Glomerular visceral epithelial cell (primary cell): ENCODE measurements around the gene PSD.

Experiments used
- DNase-seq: peaks from one replicate; pipeline ENCODE4 v3.0.0-alpha.2; 2016; ENCODE audit errors: extremely low spot score

The PSD gene

DNA sequence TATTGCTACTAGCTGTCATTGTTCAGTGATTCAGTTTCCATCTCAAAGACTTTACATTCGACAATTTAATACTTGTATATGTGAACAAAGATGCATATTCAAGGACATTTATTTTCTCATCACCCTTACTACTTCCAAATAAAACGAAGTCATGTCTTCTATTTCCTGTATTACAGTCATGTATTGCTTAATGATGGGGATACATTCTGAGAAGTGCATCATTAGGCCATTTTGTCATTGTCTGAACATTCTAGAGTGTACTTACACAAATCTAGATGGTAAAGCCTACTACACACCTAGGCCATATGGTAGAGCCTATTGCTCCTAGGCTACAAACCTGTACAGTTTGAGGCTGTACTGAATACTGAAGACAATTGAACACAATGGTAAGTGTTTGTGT, 26.3 kb upstream of the PSD start:
- DNase-seq = no peak

DNA sequence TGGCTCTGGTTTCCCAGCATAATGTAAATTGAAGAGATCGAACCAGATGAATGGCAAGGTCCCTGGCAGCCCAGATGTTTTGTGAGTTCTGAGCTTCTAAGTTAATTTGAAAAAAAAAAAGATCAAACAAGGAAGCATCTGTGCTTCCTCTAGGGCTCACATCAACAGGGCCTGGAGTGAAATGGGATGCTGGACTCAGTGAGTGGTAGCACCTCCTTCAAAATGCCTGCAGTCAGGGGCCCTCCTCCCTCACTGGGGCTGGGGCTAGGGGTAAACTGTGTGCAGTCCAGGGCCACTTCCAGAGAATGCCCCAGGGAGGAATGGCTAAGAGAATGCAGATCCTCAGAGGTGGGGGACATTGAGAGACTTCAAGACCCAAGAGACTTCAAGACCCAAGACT, 19.8 kb upstream of the PSD start:
- no peak for DNase-seq

DNA sequence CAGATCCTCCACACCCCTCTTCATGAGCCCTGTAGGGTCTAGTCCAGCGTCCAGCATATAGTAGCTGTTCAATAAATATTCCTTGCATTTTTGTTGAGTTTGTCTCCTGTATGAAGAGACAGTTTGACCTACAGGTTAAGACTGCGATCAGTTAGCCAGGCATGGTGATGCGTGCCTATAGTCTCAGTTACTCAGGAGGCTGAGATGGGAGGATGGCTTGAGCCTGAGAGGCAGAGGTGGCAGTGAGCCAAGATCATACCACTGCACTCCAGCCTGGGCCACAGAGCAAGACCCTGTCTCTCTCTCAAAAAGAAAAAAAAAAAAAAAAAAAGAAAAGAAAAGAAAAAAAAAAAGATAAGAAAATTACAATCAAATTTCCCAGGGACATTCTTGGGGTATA, 18.9 kb upstream of the PSD start:
- DNase-seq = no peak

DNA sequence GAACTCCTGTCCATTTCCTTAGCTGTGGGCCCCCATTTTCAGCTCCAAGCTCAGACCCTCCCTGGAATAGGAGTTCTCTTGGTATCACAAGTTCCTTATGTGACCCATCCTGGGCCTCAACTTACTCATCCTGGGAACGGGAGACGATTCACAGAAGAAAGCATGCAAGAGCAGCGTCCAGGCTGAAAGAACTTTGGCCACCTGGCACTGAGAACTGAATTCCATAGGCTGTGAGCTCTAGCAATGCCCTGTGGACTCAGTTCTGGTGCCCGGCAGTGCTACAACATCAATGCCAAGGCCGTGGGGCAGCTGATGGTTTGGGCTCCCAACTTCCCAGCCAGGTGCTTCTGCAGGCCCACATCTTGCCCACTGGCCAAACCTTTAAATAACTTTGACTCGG, 17.7 kb upstream of the PSD start:
- no peak for DNase-seq

DNA sequence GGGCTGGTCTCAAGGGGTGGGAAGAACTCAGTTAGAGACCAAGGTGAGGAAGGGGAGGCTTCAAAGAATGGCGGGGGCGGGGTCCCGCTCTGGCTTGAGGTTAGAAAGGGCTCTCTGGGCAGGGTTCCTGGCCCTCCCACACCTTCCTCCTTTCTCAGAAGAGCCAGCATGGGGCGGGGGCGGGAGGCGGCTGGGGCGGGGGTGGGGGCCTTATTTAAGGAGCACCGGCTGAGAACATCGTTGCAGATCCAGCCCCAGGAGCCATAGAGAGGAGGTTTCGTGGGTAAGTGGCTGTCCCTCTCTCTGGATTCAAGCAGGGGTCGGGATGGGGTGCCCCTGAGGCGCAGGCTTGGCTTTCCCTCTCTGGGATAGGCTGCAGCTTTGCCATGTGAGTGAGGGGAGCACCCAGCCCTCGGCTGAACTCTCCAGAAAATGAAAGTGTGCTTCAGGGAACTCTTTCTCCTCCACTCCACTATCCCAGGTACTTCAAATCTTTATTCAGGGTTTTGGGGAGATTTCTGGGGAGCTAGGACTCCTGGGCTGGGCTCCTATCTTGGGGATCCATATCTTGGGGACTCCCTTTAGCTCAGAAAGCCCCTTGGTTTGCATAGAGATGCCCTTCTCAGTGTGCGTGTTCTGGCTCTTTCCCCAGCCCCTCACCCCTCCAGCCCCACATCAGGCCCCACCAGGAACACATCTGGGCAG, 17.1 kb upstream of the PSD start:
- no peak for DNase-seq

DNA sequence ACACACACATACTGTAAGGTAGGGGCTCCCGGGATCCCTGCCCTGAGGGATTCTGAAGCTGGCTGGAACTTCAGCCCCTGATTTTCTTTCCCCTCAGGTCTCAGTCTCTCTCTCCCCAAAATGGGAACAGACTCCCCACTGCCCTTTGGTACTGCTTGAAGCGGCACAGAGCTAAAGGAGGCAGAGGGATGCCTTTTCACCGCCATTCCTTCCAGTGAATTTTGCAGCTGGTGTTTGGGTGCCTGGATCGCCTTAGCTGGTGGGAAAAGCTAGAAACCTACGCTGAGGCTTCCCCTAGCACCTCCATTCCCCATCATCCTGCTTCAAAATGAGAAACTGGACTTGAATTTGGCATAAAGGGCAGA, 16.5 kb upstream of the PSD start:
- DNase-seq = no peak

DNA sequence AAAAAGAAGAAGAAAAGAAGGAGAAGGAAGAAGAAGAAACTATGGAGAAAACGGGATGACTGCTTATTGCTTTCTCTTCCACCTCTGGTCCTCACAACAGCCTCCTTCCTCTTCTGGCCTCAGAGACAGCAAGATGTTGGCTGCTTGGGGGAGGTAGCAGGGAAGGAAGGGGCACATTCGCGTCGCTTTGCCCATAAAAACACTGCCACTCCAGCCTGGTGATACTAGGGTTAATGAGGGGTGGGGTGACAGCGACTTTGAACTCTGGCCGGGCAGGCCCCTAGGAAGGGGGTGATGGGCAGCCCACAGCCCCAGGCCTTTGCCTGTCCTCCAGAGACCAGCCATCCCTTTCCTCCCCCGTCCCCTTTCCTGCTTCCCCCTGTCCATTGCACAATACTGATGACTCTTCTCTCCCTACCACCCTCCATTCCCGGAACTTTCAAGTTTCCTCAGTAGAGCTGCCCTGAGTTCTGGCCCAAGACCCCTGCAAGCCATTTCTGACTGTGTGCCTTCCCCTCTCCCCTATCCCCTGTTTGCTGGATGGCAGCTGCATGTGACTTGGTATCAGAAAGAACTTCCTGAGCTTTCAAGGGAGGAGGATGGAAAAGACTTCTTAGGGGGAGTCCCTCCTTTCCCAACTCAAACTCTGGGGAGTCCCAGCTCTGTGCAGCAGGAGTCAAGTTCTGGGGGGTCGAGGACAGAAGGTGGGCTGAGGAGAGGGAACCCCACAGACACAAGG, 16.0 kb upstream of the PSD start:
- peak; percentile 29 for DNase-seq

DNA sequence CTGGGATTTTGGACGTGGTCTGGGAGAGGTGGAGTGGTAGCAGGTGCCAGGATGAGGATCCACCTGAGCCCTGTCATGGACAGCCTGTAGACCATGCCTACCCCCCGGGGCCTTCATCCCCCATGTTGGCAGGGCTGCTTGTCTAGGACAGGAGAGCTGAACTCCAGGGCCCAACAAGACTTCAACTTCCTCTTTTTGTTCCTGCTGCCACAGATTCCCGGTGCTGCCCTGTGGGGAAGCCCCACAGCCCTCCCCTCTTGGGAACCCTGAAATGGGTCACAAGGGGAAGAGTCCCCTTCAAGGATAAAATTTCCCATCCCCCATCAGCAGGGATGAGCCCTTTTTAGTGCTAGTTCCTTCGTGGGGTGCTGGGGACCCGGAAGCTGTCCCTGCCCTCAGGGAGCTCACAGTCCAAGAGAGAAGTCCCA, 15.0 kb upstream of the PSD start:
- no peak for DNase-seq

DNA sequence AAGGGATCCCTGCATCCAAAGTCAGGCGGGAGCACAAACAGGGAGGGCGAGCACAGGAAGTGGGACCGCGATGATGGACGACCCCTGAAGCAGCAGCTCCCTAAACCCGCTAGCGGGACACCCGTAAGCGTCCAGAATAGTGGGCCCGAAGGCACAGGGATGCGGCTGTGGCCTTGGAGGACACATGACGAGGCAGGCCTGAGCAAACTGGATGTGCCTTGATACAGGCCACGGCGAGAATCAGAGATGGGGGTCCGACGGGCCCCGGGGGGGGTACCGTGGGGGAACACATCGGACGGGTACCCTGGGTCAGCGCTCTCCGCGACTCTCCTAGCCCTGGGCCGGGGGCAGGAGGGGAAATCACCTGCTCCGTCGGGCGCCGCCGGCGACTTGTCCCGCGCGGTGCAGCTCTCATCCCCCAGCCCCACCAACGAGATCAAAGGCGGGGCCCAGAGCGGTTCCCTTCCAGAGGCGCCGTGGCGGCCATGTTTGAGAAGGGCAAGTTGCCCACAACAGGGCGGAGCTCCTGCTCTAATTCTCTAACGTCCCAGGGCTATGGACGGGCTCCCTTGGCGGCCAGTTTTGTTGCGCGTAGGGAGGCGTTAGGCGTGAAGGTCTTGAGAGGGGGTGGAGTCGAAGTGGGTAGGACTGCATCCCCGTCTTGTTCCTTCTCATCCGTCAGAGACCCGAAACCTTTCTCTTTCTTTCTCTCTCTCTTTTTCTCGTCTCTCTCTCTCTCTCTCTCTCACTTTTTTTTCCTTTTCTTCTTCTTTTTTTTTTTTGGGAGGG, 13.8 kb upstream of the PSD start, which contains the start of gene CUEDC2:
CUEDC2 (minus strand) TSS at position 413 of the 789 bp plus-strand sequence. CDS start 7,386 bp downstream, outside the sequence.
- DNase-seq = peak; percentile 97

DNA sequence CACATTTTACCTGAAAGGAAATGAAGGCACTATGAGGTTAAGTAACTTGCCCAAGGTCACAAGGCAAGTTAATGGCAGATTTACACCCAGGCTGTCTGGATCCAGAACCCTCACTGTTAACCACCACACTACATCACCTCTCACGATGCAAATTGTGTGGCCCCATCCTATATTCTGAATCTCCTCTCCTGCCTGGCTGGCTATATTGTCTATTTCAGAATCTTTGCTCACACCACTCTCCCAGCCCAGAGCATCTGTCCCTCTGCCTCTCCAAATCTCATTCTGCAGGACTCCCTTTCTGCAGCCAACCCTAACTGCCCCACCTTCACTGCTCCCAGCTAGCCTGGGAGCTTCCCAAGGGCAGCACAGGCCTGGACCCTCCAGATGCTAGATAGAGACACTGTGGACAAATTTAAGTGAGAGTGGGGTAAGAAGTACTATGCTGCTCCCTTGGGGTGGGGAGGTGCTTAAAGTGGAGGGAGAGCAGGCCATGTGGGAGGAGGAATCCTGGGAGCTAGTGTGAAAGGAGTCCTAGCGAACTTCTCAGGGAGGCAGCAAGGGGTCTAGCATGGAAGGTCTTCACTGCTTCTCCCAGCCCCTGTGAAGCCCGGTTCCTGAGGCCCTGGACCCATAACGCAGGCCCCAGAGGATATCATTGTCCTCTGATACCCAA, 13.0 kb upstream of the PSD start:
- DNase-seq = no peak

DNA sequence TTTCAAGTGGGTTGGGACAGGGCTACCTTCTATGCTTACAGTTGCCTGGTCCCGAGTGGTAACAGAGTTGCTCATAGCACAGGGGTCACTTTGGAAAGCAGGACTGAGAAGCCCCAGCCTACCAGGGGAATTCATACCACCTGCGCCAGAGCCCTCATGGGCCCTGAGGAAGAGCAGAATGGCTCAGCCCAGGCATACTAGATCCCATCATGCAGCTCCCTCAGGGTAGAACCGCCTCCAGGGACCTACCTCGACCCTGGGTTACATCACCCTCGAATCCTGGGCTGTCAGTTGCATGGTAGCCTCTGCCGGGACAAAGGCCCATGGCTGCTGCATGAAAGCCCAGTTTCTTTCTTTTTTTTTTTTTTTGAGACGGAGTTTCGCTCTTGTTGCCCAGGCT, 10.9 kb upstream of the PSD start:
- no peak for DNase-seq

DNA sequence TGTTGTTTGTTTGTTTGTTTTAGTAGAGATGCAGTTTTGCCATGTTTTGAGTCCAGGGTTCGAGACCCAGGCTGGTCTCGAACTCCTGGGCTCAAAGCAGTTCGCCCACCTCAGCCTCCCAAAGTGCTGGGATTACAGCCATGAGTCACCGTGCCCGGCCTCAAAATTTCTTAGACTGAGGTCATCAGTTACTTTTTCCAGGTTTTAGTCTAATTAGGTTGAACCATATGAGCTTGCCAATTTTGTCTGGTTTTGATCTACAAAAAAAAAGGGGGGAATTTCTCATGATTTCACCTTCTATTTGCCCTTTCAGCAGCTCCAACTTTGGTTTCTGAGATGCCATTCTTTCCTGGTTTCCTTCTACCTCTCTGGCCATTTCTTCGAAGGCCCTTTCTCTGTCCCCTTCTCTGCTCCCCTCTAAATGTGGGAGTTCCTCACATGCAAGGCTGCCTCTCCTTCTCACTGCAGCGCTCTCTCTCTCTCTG, 8.3 kb upstream of the PSD start:
- DNase-seq = no peak

DNA sequence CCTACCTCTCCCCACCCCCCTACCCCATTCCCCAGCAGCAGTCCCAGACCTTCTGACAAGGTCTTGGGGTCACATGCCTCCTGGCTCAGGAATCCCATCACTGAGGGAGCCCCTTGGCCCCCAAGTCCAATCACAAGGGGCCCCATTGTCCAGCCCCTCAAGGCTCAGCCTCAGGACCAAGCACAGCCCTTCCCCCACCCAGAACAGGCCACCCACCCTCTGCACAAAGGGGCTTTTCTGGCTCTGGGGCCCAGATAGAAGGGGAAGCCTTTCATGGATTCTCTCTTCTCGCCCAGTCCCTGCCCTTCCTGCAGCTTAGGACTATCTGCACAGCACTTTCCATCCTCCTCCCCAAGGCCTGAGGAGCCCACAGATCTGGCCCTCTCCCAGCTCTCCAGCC, 6.9 kb upstream of the PSD start:
- DNase-seq = no peak

DNA sequence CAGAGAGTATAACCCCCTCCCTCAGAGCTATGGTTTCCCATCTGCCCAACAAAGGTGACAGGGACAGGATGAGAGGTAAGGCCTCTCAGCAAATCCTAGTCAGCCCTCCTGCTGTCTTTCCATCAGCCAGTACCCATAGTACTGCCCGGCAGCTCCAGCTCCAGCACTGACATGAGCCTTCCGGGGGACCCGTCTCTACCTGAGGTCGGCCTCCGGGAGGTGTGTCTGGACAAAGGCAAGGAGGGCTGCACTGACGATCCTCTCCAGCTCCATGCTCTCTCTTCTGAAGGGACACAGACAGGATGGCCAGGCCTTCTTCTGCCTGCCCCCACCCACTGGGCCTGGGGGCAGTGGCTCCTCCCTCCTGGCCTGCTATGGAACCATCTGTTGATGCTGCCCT, 6.3 kb upstream of the PSD start:
- DNase-seq = no peak

DNA sequence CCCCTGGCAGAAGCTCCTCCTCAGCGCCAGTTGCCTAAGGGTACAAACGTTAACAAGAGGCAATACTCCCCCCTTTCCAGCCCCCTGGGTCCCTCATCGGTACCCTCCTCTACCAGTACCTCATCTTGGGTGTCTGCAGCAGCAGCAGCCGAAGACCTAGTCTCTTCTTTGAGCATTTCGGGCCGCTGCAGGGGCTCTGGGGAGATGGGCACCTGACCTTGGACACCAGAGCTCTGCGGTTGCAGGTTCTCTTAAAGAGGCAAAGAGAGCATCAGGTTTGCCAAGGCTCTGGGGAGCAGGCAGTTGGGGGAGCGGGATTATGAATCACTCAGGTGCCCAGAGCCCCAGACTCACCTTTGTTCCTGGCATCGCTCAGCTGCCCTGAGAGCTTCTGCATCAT, 5.6 kb upstream of the PSD start:
- no peak for DNase-seq

DNA sequence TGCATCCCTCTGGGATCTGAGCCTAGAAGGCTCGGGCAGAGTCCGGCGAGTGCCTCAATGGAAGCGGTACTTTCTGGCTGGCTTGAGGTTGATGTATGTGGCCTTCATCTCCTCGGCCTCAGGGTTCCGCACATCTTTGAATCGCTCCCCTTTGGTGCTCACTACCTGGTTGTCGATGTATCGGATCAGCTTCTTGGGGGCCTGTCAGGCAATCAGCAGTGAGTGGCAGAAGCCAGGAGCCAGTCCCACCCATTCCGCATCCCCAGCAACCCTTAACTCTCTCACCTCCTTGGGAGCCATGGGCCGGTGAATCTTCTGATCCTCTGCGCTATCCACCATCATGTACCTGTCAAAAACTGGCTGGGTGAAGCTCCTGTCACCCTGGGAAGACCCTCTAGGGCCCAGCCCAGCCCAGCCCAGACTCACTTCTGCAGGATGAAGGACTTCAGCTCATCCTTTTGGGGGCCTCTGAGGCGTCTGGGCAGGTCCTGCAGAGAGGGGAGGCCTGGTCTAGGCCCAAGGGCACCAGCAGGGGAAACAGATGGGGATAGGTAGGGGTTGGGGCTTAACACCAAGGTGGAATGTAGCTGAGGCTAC, 4.9 kb upstream of the PSD start:
- no peak for DNase-seq

DNA sequence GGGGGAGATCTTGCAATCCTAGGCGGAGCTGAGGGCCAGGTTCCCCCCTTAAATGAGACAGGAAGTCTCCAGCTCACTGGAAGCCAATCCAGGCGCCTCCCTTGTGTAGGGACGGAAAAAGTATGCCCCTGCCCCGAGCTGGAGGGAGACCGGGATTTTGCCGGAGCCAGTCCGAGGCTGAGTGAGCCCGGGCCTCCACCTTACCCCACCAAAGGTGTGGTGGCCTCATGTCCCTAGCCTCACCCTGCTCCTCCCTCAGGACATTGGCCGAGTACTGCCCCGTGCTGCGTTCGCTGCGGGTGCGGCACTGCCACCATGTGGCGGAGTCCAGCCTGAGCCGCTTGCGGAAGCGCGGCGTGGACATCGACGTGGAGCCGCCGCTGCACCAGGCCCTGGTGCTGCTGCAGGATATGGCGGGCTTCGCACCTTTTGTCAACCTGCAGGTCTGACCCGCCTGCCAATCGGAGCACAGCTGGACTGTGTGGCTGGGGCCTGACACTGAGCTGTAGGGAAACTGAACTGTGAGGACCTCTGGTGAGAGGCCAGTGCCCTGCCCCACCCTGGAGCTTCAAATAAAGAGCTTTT, 4.1 kb upstream of the PSD start:
- peak; percentile 79 for DNase-seq

DNA sequence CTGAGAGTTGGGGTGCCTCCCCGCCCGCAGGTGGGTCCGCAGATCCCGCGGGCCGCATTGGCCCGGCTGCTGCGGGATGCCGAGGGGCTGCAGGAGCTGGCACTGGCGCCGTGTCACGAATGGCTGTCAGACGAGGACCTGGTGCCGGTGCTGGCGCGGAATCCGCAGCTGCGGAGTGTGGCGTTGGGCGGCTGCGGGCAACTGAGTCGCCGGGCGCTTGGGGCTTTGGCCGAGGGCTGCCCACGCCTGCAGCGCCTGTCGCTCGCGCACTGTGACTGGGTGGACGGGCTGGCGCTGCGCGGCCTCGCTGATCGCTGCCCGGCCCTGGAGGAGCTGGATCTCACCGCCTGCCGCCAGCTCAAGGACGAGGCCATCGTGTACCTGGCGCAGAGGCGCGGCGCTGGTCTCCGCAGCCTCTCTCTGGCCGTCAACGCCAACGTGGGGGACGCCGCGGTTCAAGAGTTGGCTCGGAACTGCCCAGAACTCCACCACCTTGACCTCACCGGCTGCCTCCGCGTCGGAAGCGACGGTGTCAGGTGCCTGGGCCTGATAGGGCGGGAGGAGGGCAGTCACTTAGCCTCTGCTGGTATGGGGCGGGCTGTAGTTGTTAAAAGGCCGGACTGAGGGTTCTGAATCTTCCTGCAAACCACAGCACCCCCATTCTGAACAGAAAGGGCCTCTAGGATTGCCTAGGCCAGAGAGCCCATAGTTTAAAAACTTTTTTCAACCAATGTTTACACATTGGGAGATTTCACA, 3.4 kb upstream of the PSD start:
- DNase-seq = peak; percentile 42

DNA sequence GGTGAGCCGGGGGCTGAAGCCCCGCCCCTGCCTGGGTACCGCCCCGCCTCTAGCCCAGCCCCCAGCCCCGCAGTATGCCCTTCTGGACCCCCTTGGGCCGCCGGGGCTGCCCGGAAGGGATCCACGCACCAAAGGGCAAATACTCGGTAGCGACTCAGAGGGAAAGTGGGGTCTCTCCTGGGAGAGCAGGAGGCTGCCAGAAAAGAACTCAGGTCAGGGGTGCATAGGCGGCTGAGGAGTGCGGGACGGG, 2.8 kb upstream of the PSD start:
- DNase-seq = no peak

DNA sequence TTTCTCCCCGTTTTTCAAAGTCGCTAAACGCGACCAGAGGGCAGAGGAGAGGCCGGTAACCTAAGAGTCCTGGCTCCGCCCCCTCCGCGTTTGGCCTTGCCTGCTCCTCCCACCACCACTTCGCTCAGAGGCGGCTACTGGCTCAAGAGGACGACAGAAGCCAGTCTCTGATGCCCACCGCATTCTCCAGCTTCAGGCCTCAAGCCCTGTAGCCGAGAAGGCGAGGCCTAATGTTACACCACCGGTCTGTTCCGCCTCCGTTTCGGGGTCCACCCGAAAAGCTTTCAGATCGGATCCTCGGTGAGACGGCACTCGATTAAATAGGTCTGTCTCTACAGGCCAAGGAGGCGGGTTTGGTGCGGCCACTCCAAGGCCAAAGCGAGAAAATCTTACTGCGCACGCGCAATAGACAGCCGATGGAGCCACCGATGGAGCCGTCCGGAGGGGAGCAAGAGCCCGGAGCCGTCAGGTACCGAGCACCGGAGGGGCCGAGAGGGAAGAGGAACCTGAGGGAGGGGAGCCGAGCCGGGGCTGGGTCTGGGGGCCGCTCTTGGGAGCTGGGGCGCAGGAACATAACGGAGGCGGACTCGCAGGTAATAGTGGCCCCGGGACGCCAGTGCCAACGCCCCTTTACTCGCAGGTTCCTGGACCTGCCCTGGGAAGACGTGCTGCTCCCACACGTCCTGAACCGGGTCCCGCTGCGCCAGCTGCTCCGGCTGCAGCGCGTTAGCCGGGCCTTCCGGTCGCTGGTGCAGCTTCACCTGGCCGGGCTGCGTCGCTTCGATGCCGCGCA, 2.3 kb upstream of the PSD start, which contains the start of gene FBXL15:
FBXL15 (plus strand) TSS at position 123 of the 793 bp plus-strand sequence; CDS start at position 417, 294 bp downstream.
- peak; percentile 97 for DNase-seq
